Suprapubic skin (tissue), 3 donors: Measurements from ENCODE around the gene TGFBR3L.

ENCODE experiments used
- CTCF ChIP-seq, 2 donors: fragments of 200-600 bp in 1 of 2; fragments of 450-650 bp in 1 of 2; sonication (generic) in 1 of 2; IDR thresholded peaks; one replicate each; pipeline ENCODE4 v1.5.1; 2016 to 2019; ENCODE audit warnings: antibody characterized with exemption in 2 of 2, mild to moderate bottlenecking in 1 of 2, moderate library complexity in 1 of 2
- POLR2AphosphoS5 ChIP-seq, 3 donors: sonication (generic); formaldehyde crosslinking; IDR thresholded peaks; one replicate each; pipeline ENCODE4 v1.6.1; 2017; ENCODE audit warnings: antibody characterized with exemption in 3 of 3

- TF ChIP-seq POLR2AphosphoS5 (IDR thresholded peaks at IDR 0.05) = no peak
- no peak for TF ChIP-seq CTCF (IDR thresholded peaks at IDR 0.05)
Observed at GRCh38 chr19:7962644-7963268, 48.1 kb downstream of the TGFBR3L start.
